Smooth muscle cell of the coronary artery (primary cell): ENCODE results near the gene TOGARAM2. TPM values are rescaled to one million over a fixed set of nuclear protein-coding genes. Genes with fewer than 3 reads are reported as not detected.

Source experiments
- total RNA-seq: library from RNA; depleted of rRNA; stranded (reverse); fragments of >200 nt; gene quantifications from 2 replicates; pipeline ENCODE4 v1.2.3, GENCODE V29; 2014; ENCODE audit warnings: low replicate concordance

Gene TOGARAM2
- 0.23 TPM in 1 of 2 replicates, not detected in the other for total RNA-seq

DNA sequence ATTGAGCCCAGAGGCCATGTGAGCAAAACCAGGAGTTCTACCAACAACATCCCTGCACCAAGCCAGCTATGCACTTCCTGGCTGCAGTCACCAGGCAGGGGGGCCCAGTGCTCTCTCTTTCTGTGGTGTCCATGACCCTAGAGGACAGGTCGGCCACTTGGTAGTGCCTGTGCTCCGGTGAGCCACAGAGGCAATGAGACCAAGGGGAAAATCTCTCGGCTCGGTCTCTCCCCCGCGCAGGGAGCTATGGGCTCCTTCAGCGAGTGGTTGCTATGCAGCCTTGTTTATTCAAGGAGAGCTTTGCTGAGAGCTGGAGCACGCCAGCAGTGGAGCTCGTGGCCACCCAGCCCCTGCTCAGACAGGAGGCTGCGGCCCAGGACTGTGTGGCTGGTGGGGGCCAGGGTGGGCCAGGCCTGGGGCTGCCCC lies at the start of gene TOGARAM2:
TOGARAM2 (plus strand) TSS at position 283 of the 426 bp plus-strand sequence. CDS start 13,537 bp downstream, outside the sequence.

GRCh38 chr2:29074411-29074810 lies 93.3 kb downstream of the TOGARAM2 start, which contains the start of gene PCARE:
PCARE (minus strand) TSS chr2:29074523; CDS start chr2:29074261, 262 bp downstream.

Other genes starting within 250 kb of the TOGARAM2 start
- 119 and 174 TPM in 2 replicates for gene PPP1CB, start 229.5 kb upstream of the TOGARAM2 start, total RNA-seq
- gene SPDYA, start 170.5 kb upstream of the TOGARAM2 start, total RNA-seq, result 0.12 and 0.53 TPM in 2 replicates
- 11.0 and 12.0 TPM in 2 replicates for gene TRMT61B, start 111.0 kb upstream of the TOGARAM2 start, total RNA-seq
- 54.6 and 122 TPM in 2 replicates for gene WDR43, start 86.6 kb upstream of the TOGARAM2 start, total RNA-seq
- gene PCARE, start 93.2 kb downstream of the TOGARAM2 start, total RNA-seq, result not detected in 2 replicates
- gene CLIP4, start 134.1 kb downstream of the TOGARAM2 start, total RNA-seq, result 41.3 and 80.7 TPM in 2 replicates